CD4-positive, alpha-beta memory T cell (primary cell): ENCODE measurements around the gene NCOA5. TPM values are rescaled to one million over a fixed set of nuclear protein-coding genes. Genes with fewer than 3 reads are reported as not detected.
A peak's percentile ranks its signal among the peaks of the same experiment; 100 is the strongest.

ENCODE experiments used
- CTCF ChIA-PET: fragments of 350-600 bp; sonication (Branson Sonifier 250); formaldehyde crosslinking; loops from one replicate; lab custom pipeline; 2021; ENCODE audit warnings: inconsistent platforms; ENCODE audit not compliant: partially characterized antibody; lab: Charles Lee
- POLR2A ChIA-PET: fragments of 350-600 bp; sonication (Branson Sonifier 250); formaldehyde crosslinking; loops from one replicate; lab custom pipeline; 2021; ENCODE audit not compliant: partially characterized antibody; lab: Charles Lee
- DNase-seq, 5 donors: peaks; one replicate each; pipeline versions ENCODE4 v3.0.0 to v3.0.0-alpha.2; 2020 to 2022; ENCODE audit warnings: mixed read lengths in 1 of 5
- H3K27ac ChIP-seq: one replicate; pipeline ENCODE4 v1.7.0; 2013; ENCODE audit warnings: low read depth, low read length
- H3K27me3 ChIP-seq: 2 replicates; pipeline ENCODE4 v1.7.0; 2013; ENCODE audit warnings: mild to moderate bottlenecking, low read length, moderate library complexity; ENCODE audit not compliant: insufficient read depth
- H3K36me3 ChIP-seq: 2 replicates; pipeline ENCODE4 v1.7.0; 2013; ENCODE audit warnings: mild to moderate bottlenecking, low read length, moderate library complexity; ENCODE audit not compliant: insufficient read depth
- H3K4me1 ChIP-seq: 2 replicates; pipeline ENCODE4 v1.7.0; 2013; ENCODE audit warnings: mild to moderate bottlenecking, low read length, moderate library complexity; ENCODE audit not compliant: insufficient read depth
- H3K4me3 ChIP-seq, 2 donors: one replicate each; pipeline ENCODE4 v1.7.0; 2013; ENCODE audit warnings: low read length in 2 of 2, mild to moderate bottlenecking in 1 of 2
- H3K9me3 ChIP-seq, 2 donors: one replicate each; pipeline ENCODE4 v1.7.0; 2013; ENCODE audit warnings: low read length in 2 of 2, control low read depth in 1 of 2; ENCODE audit not compliant: control insufficient read depth in 1 of 2
- H3K27ac Mint-ChIP-seq, 7 donors: one replicate each; pipeline ENCODE4 v1.8.0; 2020 to 2021; ENCODE audit warnings: mixed read lengths in 7 of 7, mild to moderate bottlenecking in 6 of 7, inconsistent platforms in 3 of 7, moderate library complexity in 3 of 7
- H3K27me3 Mint-ChIP-seq, 2 donors: one replicate each; pipeline ENCODE4 v1.8.0; 2020 to 2021; ENCODE audit warnings: mixed read lengths in 2 of 2
- H3K36me3 Mint-ChIP-seq, 2 donors: one replicate each; pipeline ENCODE4 v1.8.0; 2020 to 2021; ENCODE audit warnings: mixed read lengths in 2 of 2, inconsistent platforms in 1 of 2, mild to moderate bottlenecking in 1 of 2
- H3K4me1 Mint-ChIP-seq, 4 donors: one replicate each; pipeline ENCODE4 v1.8.0; 2020 to 2021; ENCODE audit warnings: mixed read lengths in 4 of 4, mild to moderate bottlenecking in 1 of 4
- H3K4me3 Mint-ChIP-seq, 8 donors: one replicate each; pipeline ENCODE4 v1.8.0; 2020 to 2021; ENCODE audit warnings: mixed read lengths in 8 of 8, mild to moderate bottlenecking in 7 of 8, moderate library complexity in 6 of 8, inconsistent platforms in 3 of 8
- H3K9me3 Mint-ChIP-seq, 8 donors: one replicate each; pipeline ENCODE4 v1.8.0; 2020 to 2021; ENCODE audit warnings: mixed read lengths in 8 of 8, mild to moderate bottlenecking in 5 of 8, inconsistent platforms in 3 of 8, moderate library complexity in 1 of 8
- intact Hi-C: fragments of 100-400 bp; cut with micrococcal nuclease; formaldehyde crosslinking; loops from one replicate; pipeline ENCODE4 v1.15.1; 2023
- polyA plus RNA-seq, 2 donors: library from polyadenylated mRNA; unstranded; fragments of 300-500 nt; fragmentation: Illumina TruSeq; gene quantifications; one replicate each; pipeline ENCODE4 v1.2.3, GENCODE V29; 2021
- total RNA-seq, 2 experiments: library from RNA; stranded (reverse); gene quantifications; one replicate each; pipeline ENCODE4 v1.2.3, GENCODE V29; 2021

NCOA5 gene
- total and polyA plus RNA-seq, 4 experiments from 2014 or later = 12.8 to 47.2 (median 38.6) TPM

DNA sequence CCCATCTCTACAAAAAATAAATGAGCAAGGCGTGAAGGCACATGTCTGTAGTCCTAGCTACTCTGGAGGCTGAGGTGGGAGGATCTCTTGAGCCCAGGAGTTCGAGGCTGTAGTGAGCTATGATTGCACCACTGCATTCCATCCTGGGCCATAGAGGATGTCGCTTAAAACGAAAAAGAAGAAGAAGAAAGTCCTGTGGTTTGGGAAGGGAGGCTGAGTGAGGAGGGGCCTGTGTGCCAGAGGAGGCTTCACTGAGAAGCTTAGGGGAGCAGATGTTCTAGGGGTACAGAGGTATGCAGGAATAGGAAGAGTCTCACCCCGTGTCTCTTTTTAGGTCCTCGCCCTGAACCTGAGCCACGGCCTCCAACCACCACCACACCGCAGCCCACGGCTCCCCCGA lies 76.8 kb downstream of the NCOA5 start:
- peaks cover 0 to 1% of the 10 kb centered on the region in 2 donors for H3K36me3 Mint-ChIP-seq
- H3K4me1 Mint-ChIP-seq = peaks cover 30 to 77% (median 56%) of the 10 kb centered on the region in 4 donors
- peaks cover 60% of the 10 kb centered on the region for H3K4me1 ChIP-seq
- peaks cover 0 to 5% (median 0%) of the 10 kb centered on the region in 8 donors for H3K9me3 Mint-ChIP-seq
- H3K36me3 ChIP-seq = no peaks in the 10 kb centered on the region
- no peak for DNase-seq
- peaks cover 26 to 64% of the 10 kb centered on the region in 2 donors for H3K27me3 Mint-ChIP-seq
- intact Hi-C loops = loop anchor here (1.0 to 5.0 kb wide), 3 partner anchors 26 to 674 kb away; partner anchors contain the start of genes TP53RK and ZNF335
- H3K27ac Mint-ChIP-seq = peak overlapping the region in 5 of 7 donors; percentile 18 to 90 (median 77)
- H3K27me3 ChIP-seq = peaks cover 30% of the 10 kb centered on the region
- POLR2A ChIA-PET = interaction anchor here (1.0 to 2.7 kb wide), 4 partner anchors 14 to 78 kb away, joined by 3 to 18 read pairs (median 7); partner anchors contain the start of gene ZNF335
- peak overlapping the region in 7 of 8 donors; percentile 26 to 89 (median 53) for H3K4me3 Mint-ChIP-seq
- H3K4me3 ChIP-seq = no peak overlapping the region
- CTCF ChIA-PET = interaction anchor here (0.6 to 5.2 kb wide), 22 partner anchors 8 to 736 kb away, joined by 3 to 150 read pairs (median 8); partner anchors contain the start of genes PCIF1 and ZNF335
- H3K27ac ChIP-seq = no peak overlapping the region
- no peaks in the 10 kb centered on the region for H3K9me3 ChIP-seq

GRCh38 chr20:46011631-46012482 lies 77.9 kb downstream of the NCOA5 start:
- H3K4me3 Mint-ChIP-seq = peak overlapping the region; percentile 29 to 89 (median 65)
- H3K27ac Mint-ChIP-seq = peak overlapping the region in 3 of 7 donors; percentile 79 to 90 (median 89)
- DNase-seq = no peak
- no peak overlapping the region for H3K4me3 ChIP-seq
- no peaks in the 10 kb centered on the region for H3K9me3 ChIP-seq
- H3K36me3 ChIP-seq = no peaks in the 10 kb centered on the region
- intact Hi-C loops = loop anchor here (5.0 kb wide), 2 partner anchors 40 to 675 kb away; partner anchors contain the start of genes TP53RK and ZNF335
- H3K4me1 Mint-ChIP-seq = peaks cover 33 to 78% (median 59%) of the 10 kb centered on the region in 4 donors
- peaks cover 26 to 58% of the 10 kb centered on the region in 2 donors for H3K27me3 Mint-ChIP-seq
- ChIA-PET POLR2A (interaction anchor here (1.0 kb wide), 2 partner anchors 12 to 42 kb away, joined by 3 to 4 read pairs; no protein-coding TSS in a partner anchor), CTCF (interaction anchor here (0.8 to 5.2 kb wide), 8 partner anchors 11 to 211 kb away, joined by 3 to 150 read pairs (median 14); partner anchors contain the start of gene PCIF1)
- H3K4me1 ChIP-seq = peaks cover 68% of the 10 kb centered on the region
- H3K27ac ChIP-seq = no peak overlapping the region
- peaks cover 0 to 1% of the 10 kb centered on the region in 2 donors for H3K36me3 Mint-ChIP-seq
- peaks cover 0 to 5% (median 0%) of the 10 kb centered on the region in 8 donors for H3K9me3 Mint-ChIP-seq
- peaks cover 30% of the 10 kb centered on the region for H3K27me3 ChIP-seq

Other genes with a start within 250 kb of the NCOA5 start
- 10 to 100 TPM; 30.6 to 33.4 TPM for gene ACOT8, start 232.6 kb downstream of the NCOA5 start, total RNA-seq
- gene ACOT8, start 232.6 kb downstream of the NCOA5 start, polyA plus RNA-seq = 10 to 100 TPM; 38.0 to 54.3 TPM
- gene ZSWIM3, start 232.3 kb downstream of the NCOA5 start, total RNA-seq = 1 to 10 TPM; 6.7 to 7.1 TPM
- gene ZSWIM3, start 232.3 kb downstream of the NCOA5 start, polyA plus RNA-seq = 1 to 10 TPM in 1 of 2 donors, under 1 TPM in 1; 0.77 to 2.5 TPM
- gene ZSWIM1, start 208.7 kb downstream of the NCOA5 start, total RNA-seq = 10 to 100 TPM; 18.2 to 18.5 TPM
- 1 to 10 TPM in 1 of 2 donors, under 1 TPM in 1; 0.86 to 8.5 TPM for gene ZSWIM1, start 208.7 kb downstream of the NCOA5 start, polyA plus RNA-seq
- gene SPATA25, start 202.3 kb downstream of the NCOA5 start, total RNA-seq = 1 to 10 TPM; 2.8 to 4.7 TPM
- under 1 TPM in 1 of 2 donors, not detected in 1; 0.38 TPM for gene SPATA25, start 202.3 kb downstream of the NCOA5 start, polyA plus RNA-seq
- 1 to 10 TPM; 5.5 to 5.6 TPM for gene NEURL2, start 198.8 kb downstream of the NCOA5 start, total RNA-seq
- under 1 TPM; 0.29 to 0.75 TPM for gene NEURL2, start 198.8 kb downstream of the NCOA5 start, polyA plus RNA-seq
- gene CTSA, start 198.6 kb downstream of the NCOA5 start, total RNA-seq = 100 to 1,000 TPM; 102 to 103 TPM
- 100 to 1,000 TPM; 143 to 165 TPM for gene CTSA, start 198.6 kb downstream of the NCOA5 start, polyA plus RNA-seq
- under 1 TPM in 1 of 2 experiments, not detected in 1; 0.19 TPM for gene PLTP, start 177.8 kb downstream of the NCOA5 start, total RNA-seq
- gene PLTP, start 177.8 kb downstream of the NCOA5 start, polyA plus RNA-seq = under 1 TPM; 0.29 to 0.69 TPM
- gene PCIF1, start 155.3 kb downstream of the NCOA5 start, total RNA-seq = 10 to 100 TPM; 63.1 to 69.4 TPM
- gene PCIF1, start 155.3 kb downstream of the NCOA5 start, polyA plus RNA-seq = 10 to 100 TPM; 70.9 to 83.4 TPM
- 10 to 100 TPM; 62.5 to 63.2 TPM for gene ZNF335, start 117.8 kb downstream of the NCOA5 start, total RNA-seq
- gene ZNF335, start 117.8 kb downstream of the NCOA5 start, polyA plus RNA-seq = 10 to 100 TPM in 1 of 2 donors, 1 to 10 TPM in 1; 6.4 to 16.5 TPM
- 10 to 100 TPM; 32.9 to 35.3 TPM for gene MMP9, start 81.1 kb downstream of the NCOA5 start, total RNA-seq
- not detected for gene MMP9, start 81.1 kb downstream of the NCOA5 start, polyA plus RNA-seq
- gene SLC12A5, start 60.7 kb downstream of the NCOA5 start, total RNA-seq = not detected
- not detected for gene SLC12A5, start 60.7 kb downstream of the NCOA5 start, polyA plus RNA-seq
- gene CD40, start 28.4 kb upstream of the NCOA5 start, total RNA-seq = 1 to 10 TPM; 2.5 to 2.9 TPM
- gene CD40, start 28.4 kb upstream of the NCOA5 start, polyA plus RNA-seq = 1 to 10 TPM; 3.1 to 3.7 TPM
- not detected for gene CDH22, start 218.5 kb upstream of the NCOA5 start, total RNA-seq
- not detected for gene CDH22, start 218.5 kb upstream of the NCOA5 start, polyA plus RNA-seq